Osteoblast (primary cell): ENCODE measurements around the gene SLC26A3. TPM values are rescaled to one million over a fixed set of nuclear protein-coding genes. Genes with fewer than 3 reads are reported as not detected.

ENCODE experiments used
- DNase-seq: peaks from one replicate; pipeline ENCODE4 v3.0.0; 2011; ENCODE audit warnings: low spot score, mixed read lengths; ENCODE audit not compliant: insufficient read length; ENCODE audit errors: missing footprints
- H2AFZ ChIP-seq: 2 replicates; pipeline ENCODE4 v1.6.0; 2011; ENCODE audit warnings: mild to moderate bottlenecking, low read length
- H3K27ac ChIP-seq: 2 replicates; pipeline ENCODE4 v1.5.1; 2011; ENCODE audit warnings: mild to moderate bottlenecking, low read depth, low read length, moderate library complexity
- H3K27me3 ChIP-seq: 2 replicates; pipeline ENCODE4 v1.6.0; 2012; ENCODE audit warnings: mild to moderate bottlenecking, control low read depth, inconsistent platforms, low read length, moderate library complexity; ENCODE audit not compliant: insufficient read depth
- H3K36me3 ChIP-seq: 2 replicates; pipeline ENCODE4 v1.5.1; 2011; ENCODE audit warnings: mild to moderate bottlenecking, low read length, control low read depth, moderate library complexity; ENCODE audit not compliant: insufficient read depth
- H3K4me1 ChIP-seq: 2 replicates; pipeline ENCODE4 v1.5.1; 2011; ENCODE audit warnings: mild to moderate bottlenecking, low read length, control low read depth, moderate library complexity; ENCODE audit not compliant: insufficient read depth
- H3K4me2 ChIP-seq: 2 replicates; pipeline ENCODE4 v1.6.0; 2011; ENCODE audit warnings: mild to moderate bottlenecking, low read length; ENCODE audit not compliant: insufficient read depth
- H3K4me3 ChIP-seq: fragments of 200-600 bp; sonication (generic); 3 replicates; pipeline ENCODE4 v1.5.1; 2012; ENCODE audit warnings: mild to moderate bottlenecking, low read length, inconsistent platforms; ENCODE audit not compliant: insufficient read depth
- H3K79me2 ChIP-seq: 2 replicates; pipeline ENCODE4 v1.6.0; 2012; ENCODE audit warnings: mild to moderate bottlenecking, low read length, control low read depth, inconsistent platforms; ENCODE audit not compliant: insufficient read depth
- H3K9me3 ChIP-seq: 2 replicates; pipeline ENCODE4 v1.5.1; 2011; ENCODE audit warnings: low read depth, low read length, control low read depth
- H4K20me1 ChIP-seq: 2 replicates; pipeline ENCODE4 v1.6.0; 2012; ENCODE audit warnings: mild to moderate bottlenecking, low read length, control low read depth; ENCODE audit not compliant: insufficient read depth
- CTCF ChIP-seq: IDR thresholded peaks from 2 replicates; pipeline ENCODE4 v1.5.1; 2011; ENCODE audit warnings: mild to moderate bottlenecking, low read depth, low read length, moderate library complexity; ENCODE audit errors: extremely low read depth
- total RNA-seq: library from RNA; depleted of rRNA; stranded (reverse); fragments of >200 nt; gene quantifications from 2 replicates; pipeline ENCODE4 v1.2.3, GENCODE V29; 2012

Gene SLC26A3
- total RNA-seq, 1 donor, result not detected

- H3K4me1 ChIP-seq, result no peaks in the 10 kb centered on the region
- H4K20me1 ChIP-seq, result no peaks in the 10 kb centered on the region
- no peak overlapping the region for H3K4me3 ChIP-seq
- TF ChIP-seq CTCF, result no peak
- no peak overlapping the region for H3K27ac ChIP-seq
- DNase-seq, result no peak
- no peak overlapping the region for H3K4me2 ChIP-seq
- no peaks in the 10 kb centered on the region for H3K9me3 ChIP-seq
- H3K36me3 ChIP-seq, result no peaks in the 10 kb centered on the region
- H3K27me3 ChIP-seq, result peaks cover 14% of the 10 kb centered on the region
- H2AFZ ChIP-seq, result no peak overlapping the region
- H3K79me2 ChIP-seq, result no peaks in the 10 kb centered on the region
Measured at GRCh38 chr7:107838816-107839565, 36.0 kb upstream of the SLC26A3 start.

- no peaks in the 10 kb centered on the region for H3K36me3 ChIP-seq
- no peaks in the 10 kb centered on the region for H3K4me1 ChIP-seq
- H4K20me1 ChIP-seq, result no peaks in the 10 kb centered on the region
- H3K4me3 ChIP-seq, result no peak overlapping the region
- H3K9me3 ChIP-seq, result no peaks in the 10 kb centered on the region
- no peaks in the 10 kb centered on the region for H3K79me2 ChIP-seq
- H3K27me3 ChIP-seq, result peaks cover 14% of the 10 kb centered on the region
- no peak for DNase-seq
- TF ChIP-seq CTCF, result no peak
- no peak overlapping the region for H3K4me2 ChIP-seq
- no peak overlapping the region for H3K27ac ChIP-seq
- H2AFZ ChIP-seq, result no peak overlapping the region
Measured at GRCh38 chr7:107838024-107838601, 35.1 kb upstream of the SLC26A3 start.

GRCh38 chr7:107837145-107837512 lies 34.1 kb upstream of the SLC26A3 start:
- Histone ChIP-seq H3K79me2 (no peaks in the 10 kb centered on the region), H3K27ac (no peak overlapping the region), H3K4me3 (no peak overlapping the region), H2AFZ (no peak overlapping the region), H3K36me3 (no peaks in the 10 kb centered on the region), H3K4me1 (no peaks in the 10 kb centered on the region), H4K20me1 (no peaks in the 10 kb centered on the region), H3K9me3 (no peaks in the 10 kb centered on the region), H3K4me2 (no peak overlapping the region), H3K27me3 (peaks cover 17% of the 10 kb centered on the region)
- TF ChIP-seq CTCF, result no peak
- no peak for DNase-seq
